ENCODE data around the gene UBAP2.

Gene UBAP2

DNA sequence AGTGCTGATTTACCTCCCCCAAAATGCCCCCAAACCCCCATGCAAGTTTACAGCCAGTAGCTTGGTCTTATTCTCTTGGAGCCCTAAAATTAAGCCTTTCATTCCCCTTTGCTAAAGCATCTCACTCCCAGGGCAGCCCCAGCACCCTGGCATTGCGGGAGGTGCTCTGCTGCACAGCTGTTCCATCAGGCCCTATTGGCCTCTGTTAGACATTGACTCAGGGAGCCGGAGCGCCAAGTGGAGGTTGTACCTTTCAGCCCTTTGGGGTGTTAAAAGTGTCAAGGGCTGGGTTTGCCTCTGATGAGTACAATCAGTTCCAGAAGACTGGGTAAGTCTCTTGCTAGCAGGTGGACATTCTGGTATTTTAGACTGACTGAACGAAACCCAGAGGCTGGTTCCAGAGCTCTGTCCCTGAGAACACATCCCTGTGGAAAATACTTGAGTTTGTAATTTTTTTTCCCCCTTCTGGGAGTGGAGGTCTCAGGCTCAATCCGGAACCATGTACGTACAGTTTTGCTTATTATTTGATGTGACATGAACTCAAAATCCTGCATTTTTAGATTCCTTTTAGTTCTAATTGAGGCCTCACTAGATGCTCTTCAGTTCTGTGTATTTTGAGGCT, 129.3 kb downstream of the UBAP2 start:
- no peak for DNase-seq

DNA sequence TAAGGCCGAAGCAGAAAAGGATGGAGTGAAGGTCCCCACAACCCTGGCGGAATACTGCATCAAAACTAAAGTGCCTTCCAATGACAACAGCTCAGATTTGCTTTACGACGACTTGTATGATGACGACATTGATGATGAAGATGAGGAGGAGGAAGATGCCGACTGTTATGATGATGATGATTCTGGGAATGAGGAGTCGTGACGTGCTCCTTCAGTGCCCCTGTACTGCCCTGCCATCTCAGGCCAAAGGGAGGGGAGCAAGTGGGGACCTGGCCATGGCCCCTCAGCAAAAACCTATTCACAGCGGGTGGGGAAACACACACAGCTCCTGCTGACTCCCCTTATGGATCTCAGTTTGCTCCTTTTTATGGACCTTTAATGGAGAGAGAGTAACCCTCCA, 131.7 kb downstream of the UBAP2 start:
- no peak for DNase-seq

GRCh38 chr9:33914887-33915628, 133.6 kb downstream of the UBAP2 start:
- no peak for DNase-seq

DNA sequence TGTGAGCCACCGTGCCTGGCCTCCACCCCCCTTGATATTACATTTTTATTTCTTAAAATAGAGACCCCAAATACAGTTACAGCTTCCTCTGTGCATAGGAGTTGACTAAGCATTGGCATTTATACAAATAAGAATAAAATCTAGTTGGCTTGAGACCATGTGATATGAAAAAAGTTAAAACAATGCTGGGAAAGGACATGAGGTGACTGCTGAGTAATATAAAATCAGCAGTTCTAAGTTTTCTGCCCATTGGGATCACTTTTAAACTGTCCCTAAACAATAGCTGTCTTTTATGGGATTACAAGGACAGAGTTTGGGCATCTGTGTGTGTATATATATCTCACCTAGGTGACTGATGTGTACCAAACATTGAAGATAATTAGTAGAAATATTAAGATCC, 135.1 kb downstream of the UBAP2 start:
- DNase-seq: no peak

GRCh38 chr9:33908749-33909148, 139.9 kb downstream of the UBAP2 start:
- DNase-seq: no peak

- no peak for DNase-seq
These were observed 140.6 kb downstream of the UBAP2 start for GRCh38 chr9:33908114-33908513.

- DNase-seq: no peak
These were observed 141.3 kb downstream of the UBAP2 start for GRCh38 chr9:33907347-33907746.

GRCh38 chr9:33906769-33907168, 141.9 kb downstream of the UBAP2 start:
- DNase-seq: no peak

DNA sequence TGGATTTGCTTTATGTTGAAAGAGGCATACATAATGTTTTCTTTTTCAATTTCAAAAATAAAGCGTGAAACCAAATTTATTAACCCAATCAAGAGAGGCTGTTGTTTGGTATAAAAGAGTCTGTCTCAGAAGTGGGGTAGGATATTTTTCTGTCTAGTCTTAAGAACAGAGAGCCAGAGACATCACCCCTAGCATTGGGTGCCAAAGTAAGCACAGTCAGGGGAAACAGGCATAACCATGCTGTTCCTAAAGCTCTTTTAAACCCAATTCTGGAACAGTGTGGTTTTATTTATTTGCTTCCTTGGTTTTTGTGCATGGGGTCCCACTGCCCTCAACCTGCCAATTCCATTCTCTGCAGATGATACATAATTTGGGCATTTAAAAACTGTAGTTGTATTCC, 143.6 kb downstream of the UBAP2 start:
- DNase-seq: no peak

DNA sequence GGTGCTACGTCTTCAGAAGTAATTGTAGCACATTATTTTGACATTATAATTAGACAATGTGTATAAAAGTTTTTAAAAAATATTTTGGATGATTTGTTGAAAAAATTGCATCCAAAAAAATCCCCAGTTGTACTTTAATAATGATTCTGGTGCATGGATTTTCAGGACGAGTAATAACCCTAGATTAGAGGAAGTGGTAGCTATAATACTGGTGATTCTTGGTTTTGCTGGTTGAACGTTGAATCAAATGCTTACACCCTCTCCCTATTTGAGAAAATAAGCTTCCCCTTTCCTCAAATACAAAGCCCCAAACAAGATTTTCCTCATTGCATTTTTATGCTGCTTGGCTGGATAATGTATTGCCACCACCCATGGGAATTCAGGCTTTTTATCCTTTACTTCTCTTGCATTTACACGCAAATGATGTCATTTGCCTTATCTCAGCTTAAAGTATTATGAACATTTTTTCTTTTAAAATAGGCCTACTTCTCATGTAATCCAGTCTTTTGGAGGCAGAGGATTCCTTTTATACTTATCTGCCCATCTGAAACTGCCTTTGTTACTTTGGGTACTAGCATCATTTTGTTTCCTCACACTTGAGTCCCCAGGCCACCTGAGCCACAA, 145.4 kb downstream of the UBAP2 start:
- no peak for DNase-seq

DNA sequence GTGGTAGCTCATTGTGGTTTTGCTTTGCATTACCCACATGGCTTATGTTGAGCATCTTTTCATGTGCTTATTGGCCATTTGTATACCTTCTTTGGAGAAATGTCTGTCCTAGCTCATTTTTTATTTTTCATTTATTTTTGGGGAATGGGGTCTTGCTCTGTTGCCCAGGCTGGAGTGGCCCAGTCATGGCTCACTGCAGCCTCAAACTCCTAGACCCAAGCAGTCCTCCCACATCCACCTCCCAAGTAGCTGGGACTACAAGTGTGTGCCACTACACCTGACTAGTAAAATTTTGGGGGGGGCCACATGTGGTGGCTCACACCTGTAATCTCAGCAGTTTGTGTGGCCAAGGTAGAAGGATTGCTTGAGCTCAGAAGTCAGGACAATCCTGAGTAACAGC, 154.4 kb downstream of the UBAP2 start:
- no peak for DNase-seq

DNA sequence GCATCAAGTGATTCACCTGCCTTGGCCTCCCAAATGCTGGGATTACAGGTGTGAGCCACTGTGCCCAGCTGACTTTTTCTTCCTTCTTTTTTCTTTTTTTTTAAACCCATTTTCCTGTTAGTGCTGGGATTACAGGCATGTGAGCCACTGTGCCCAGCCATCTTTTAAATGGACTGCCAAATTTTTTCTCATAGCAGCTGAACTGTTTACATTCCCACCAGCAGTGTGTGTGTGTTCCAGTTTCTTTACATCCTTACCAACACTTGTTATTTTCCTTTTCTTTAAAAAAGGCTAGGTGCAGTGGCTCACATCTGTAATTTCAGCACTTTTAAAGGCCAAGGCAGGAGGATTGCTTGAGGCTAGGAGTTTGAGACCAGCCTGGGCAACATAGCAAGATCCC, 154.8 kb downstream of the UBAP2 start:
- DNase-seq: no peak

DNA sequence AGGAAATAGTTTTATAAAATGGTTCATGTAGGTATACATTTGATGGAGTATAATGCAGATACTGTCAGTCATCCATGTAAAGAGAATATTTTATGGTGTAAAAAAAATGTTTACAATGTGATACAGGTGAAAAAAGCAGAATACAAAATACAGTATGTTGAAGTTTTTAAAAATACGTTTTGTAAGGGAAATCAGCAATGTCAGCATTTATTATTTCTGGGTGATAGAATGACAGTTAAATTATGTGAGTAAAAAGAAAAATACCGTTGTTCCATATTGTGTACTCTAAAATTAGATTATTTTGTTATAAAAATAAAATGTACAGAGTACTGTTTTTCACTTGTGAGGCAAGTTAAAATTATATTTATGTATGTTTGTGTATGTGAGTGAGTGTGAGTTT, 162.7 kb downstream of the UBAP2 start:
- no peak for DNase-seq

GRCh38 chr9:33884856-33885701, 163.6 kb downstream of the UBAP2 start:
- no peak for DNase-seq

DNA sequence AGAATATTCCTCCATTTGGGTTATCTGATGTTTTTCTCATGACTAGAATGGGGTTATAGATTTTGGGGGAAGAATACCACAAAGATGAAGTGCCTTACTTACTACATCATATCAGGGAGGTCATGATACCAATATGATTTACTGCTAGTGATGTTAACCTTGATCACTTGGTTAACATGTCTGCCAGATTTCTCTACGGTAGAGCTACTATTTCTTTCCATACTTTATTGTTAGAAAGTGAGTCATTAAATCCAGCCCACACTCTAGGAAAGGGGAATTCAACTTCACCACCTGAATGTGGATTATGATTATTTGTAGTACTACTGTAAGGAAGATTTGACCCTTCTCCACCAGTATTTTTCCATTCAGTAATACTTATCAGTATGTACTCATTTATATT, 167.1 kb downstream of the UBAP2 start:
- DNase-seq: no peak

DNA sequence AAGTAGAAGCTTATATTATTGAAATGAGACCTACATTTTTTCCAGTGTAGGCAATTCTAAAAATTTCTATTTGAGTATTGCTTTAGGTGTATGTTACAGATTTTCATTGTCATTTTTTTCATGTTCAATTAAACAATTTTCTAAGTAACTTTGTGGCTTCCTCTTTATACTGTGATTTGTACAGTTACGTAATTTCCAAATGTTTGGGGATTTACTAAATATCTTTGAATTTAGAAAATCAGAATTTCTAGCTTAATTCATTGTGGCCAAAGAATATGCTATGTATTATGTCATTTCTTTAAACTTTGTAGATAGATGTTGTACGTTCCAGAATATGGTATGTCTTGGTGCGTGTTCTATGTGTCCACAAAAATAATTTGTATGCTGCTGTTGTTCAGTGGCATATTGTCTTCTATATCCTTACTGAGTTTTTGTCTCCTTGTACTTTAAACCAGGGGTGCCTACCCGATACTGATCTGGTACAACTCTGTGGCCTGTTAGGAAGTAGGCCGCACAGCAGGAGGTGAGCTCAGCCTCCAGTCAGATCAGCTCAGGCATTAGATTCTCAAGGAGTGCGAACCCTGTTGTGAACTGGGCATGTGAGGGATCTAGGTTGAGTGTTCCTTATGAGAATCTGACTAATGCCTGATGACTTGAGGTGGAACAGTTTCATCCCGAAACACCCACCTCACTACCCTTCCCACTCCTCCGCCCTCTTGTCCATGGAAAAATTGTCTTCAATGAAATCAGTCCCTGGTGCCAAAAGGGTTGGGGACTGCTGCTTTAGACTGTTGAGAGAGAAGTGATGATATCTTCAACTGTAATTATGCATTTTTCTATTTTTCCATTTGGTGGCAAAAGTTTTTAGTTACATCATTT, 168.2 kb downstream of the UBAP2 start:
- no peak for DNase-seq

GRCh38 chr9:33878691-33879366, 169.9 kb downstream of the UBAP2 start:
- DNase-seq: no peak

- no peak for DNase-seq
These were observed 170.8 kb downstream of the UBAP2 start for GRCh38 chr9:33877727-33878489.
